Measurements from ENCODE around the gene AP5Z1.

Gene AP5Z1

DNA sequence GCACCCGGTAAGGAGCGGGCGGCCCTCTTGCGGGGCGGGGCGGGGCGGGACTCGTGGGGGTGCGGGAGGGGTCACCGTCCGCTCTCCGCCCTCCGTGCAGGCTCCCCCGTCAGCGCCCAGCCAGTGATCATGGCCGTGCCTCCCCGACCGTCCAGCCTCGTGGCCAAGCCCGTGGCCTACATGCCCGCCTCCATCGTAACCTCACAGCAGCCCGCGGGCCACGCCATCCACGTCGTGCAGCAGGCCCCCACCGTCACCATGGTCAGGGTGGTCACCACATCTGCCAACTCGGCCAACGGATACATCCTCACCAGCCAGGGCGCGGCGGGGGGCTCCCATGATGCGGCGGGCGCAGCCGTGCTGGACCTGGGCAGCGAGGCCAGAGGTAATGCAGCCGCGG is 16.2 kb upstream of the AP5Z1 start:
- TF ChIP-seq, protein P1, sequence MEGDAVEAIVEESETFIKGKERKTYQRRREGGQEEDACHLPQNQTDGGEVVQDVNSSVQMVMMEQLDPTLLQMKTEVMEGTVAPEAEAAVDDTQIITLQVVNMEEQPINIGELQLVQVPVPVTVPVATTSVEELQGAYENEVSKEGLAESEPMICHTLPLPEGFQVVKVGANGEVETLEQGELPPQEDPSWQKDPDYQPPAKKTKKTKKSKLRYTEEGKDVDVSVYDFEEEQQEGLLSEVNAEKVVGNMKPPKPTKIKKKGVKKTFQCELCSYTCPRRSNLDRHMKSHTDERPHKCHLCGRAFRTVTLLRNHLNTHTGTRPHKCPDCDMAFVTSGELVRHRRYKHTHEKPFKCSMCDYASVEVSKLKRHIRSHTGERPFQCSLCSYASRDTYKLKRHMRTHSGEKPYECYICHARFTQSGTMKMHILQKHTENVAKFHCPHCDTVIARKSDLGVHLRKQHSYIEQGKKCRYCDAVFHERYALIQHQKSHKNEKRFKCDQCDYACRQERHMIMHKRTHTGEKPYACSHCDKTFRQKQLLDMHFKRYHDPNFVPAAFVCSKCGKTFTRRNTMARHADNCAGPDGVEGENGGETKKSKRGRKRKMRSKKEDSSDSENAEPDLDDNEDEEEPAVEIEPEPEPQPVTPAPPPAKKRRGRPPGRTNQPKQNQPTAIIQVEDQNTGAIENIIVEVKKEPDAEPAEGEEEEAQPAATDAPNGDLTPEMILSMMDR (IDR thresholded peaks at IDR 0.05; ENCODE audit: control insufficient read depth, extremely low read depth, insufficient read depth), result no peak
- H3K4me3 ChIP-seq (ENCODE audit: low read depth, low read length), result no peak overlapping the region
- no peak for DNase-seq (ENCODE audit: low read depth)

DNA sequence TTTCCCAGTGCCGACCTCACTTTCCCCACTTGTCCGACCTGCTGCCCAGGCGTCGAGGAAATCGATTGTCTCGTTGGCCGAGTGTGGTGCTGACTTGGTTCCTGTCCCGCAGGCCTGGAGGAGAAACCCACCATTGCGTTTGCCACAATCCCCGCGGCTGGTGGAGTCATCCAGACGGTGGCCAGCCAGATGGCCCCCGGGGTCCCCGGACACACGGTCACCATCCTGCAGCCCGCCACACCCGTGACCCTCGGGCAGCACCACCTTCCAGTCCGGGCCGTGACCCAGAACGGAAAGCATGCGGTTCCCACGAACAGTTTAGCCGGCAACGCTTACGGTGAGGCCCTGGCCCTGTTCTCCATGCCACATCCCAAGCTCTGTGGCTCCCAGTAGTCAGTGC is 14.5 kb upstream of the AP5Z1 start:
- no peak for DNase-seq (ENCODE audit: low read depth)
- TF ChIP-seq, protein P1 (IDR thresholded peaks at IDR 0.05; ENCODE audit: control insufficient read depth, extremely low read depth, insufficient read depth), result no peak
- no peak overlapping the region for H3K4me3 ChIP-seq (ENCODE audit: low read depth, low read length)

GRCh38 chr7:4762121-4763055 is 13.0 kb upstream of the AP5Z1 start:
- TF ChIP-seq, protein P1 (IDR thresholded peaks at IDR 0.05; ENCODE audit: control insufficient read depth, extremely low read depth, insufficient read depth), result no peak
- no peak overlapping the region for H3K4me3 ChIP-seq (ENCODE audit: low read depth, low read length)
- no peak for DNase-seq (ENCODE audit: low read depth)

- no peak for DNase-seq (ENCODE audit: low read depth)
- TF ChIP-seq, protein P1 (IDR thresholded peaks at IDR 0.05; ENCODE audit: control insufficient read depth, extremely low read depth, insufficient read depth), result no peak
- H3K4me3 ChIP-seq (ENCODE audit: low read depth, low read length), result no peak overlapping the region
These were observed 12.2 kb upstream of the AP5Z1 start for GRCh38 chr7:4763091-4763793.

GRCh38 chr7:4763794-4764185 is 11.6 kb upstream of the AP5Z1 start:
- DNase-seq (ENCODE audit: low read depth), result no peak
- no peak overlapping the region for H3K4me3 ChIP-seq (ENCODE audit: low read depth, low read length)
- TF ChIP-seq, protein P1 (IDR thresholded peaks at IDR 0.05; ENCODE audit: control insufficient read depth, extremely low read depth, insufficient read depth), result no peak

DNA sequence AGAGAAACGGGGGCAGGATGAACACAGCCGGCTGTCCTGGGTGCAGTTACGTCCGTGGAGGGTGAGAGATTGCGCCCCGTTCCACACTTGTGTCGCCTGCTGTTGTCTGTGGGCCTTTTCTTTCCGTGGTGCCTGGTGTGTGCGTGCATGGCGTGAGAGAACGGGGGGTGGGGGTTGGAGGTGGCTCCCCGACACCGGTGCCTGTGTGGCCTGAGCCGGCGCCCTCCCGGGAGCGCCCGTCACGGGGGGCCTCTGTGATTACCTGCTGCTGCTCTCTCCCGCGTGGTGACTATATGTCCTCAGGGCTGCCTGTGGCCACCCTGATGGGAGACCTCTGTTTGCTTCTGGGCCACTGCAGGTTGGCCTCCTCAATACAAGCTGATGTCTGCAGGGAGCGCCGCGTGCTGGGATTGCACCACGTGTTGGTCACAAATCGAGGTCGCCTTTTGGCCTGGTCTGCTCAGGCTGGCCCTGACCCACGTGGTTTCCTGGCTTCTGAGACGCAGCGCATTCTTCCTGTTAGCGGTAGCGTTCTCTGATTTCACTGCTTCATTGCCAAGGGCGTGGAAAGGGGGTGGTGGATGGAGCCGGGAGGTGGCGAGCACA is 10.9 kb upstream of the AP5Z1 start:
- DNase-seq (ENCODE audit: low read depth), result no peak
- no peak overlapping the region for H3K4me3 ChIP-seq (ENCODE audit: low read depth, low read length)
- TF ChIP-seq, protein P1 (IDR thresholded peaks at IDR 0.05; ENCODE audit: control insufficient read depth, extremely low read depth, insufficient read depth), result no peak
